IPS DF 4.7 (cell line): ENCODE data around the gene ZFP62.

ENCODE experiments used
- DNase-seq: peaks from one replicate; pipeline ENCODE4 v3.0.0-alpha.2; 2013; ENCODE audit warnings: low spot score; ENCODE audit errors: extremely low read depth

Gene ZFP62

GRCh38 chr5:180810959-180811622 is 50.0 kb downstream of the ZFP62 start:
- DNase-seq, result no peak

- no peak for DNase-seq
These were observed 50.7 kb downstream of the ZFP62 start for GRCh38 chr5:180810210-180810958.

GRCh38 chr5:180809403-180810209 is 51.5 kb downstream of the ZFP62 start:
- DNase-seq, result no peak

- DNase-seq, result no peak
These were observed 52.5 kb downstream of the ZFP62 start for GRCh38 chr5:180808461-180809000.

- no peak for DNase-seq
These were observed 53.2 kb downstream of the ZFP62 start for GRCh38 chr5:180807654-180808414.

GRCh38 chr5:180807046-180807445 is 54.0 kb downstream of the ZFP62 start:
- DNase-seq, result no peak

- no peak for DNase-seq
These were observed 54.6 kb downstream of the ZFP62 start for GRCh38 chr5:180806351-180807011.

- DNase-seq, result no peak
These were observed 56.9 kb downstream of the ZFP62 start for GRCh38 chr5:180804129-180804618.

- no peak for DNase-seq
These were observed 57.6 kb downstream of the ZFP62 start for GRCh38 chr5:180803181-180804128.

- no peak for DNase-seq
These were observed 58.5 kb downstream of the ZFP62 start, which contains the start of gene MGAT1 for GRCh38 chr5:180802325-180803180. TSS of gene MGAT1 (minus strand) at chr5:180802806. CDS start at chr5:180792971, 9,835 bp downstream.

- DNase-seq, result no peak
These were observed 59.3 kb downstream of the ZFP62 start for GRCh38 chr5:180801596-180802324.

GRCh38 chr5:180799902-180800801 is 60.9 kb downstream of the ZFP62 start:
- DNase-seq, result no peak

GRCh38 chr5:180799194-180799593 is 61.9 kb downstream of the ZFP62 start:
- DNase-seq, result no peak

- no peak for DNase-seq
These were observed 62.9 kb downstream of the ZFP62 start for GRCh38 chr5:180798193-180798592.
